KG1 (cell line): ENCODE data around the gene IQUB.
"Not testable (repeated sequence)": the region's sequence is repeated elsewhere in the genome, so short reads cannot be mapped to it uniquely, and the experiment has no call there.

Experiments used
- DNase-seq: peaks from one replicate; lab custom pipeline; 2025; lab: John Stamatoyannopoulos, UW

IQUB gene

DNA sequence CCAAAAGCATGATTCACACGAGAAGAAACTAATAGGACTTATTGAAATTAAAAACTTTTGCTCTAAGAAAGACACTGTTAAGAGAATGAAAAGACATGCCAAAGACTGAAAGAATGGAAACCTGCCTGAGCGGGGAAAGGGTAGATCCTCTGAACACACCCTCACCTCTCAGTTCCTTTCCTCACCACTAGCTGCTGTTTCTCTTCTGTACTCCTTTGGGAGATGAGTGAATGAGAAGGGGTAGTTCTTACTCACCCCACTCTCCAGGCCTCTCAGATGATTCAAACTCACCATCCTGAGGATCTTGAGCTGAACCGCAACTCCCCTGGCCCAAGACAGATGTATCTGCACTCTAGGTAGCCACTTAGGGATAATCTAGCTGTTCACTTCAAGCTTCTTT is 41.9 kb downstream of the IQUB start:
- no peak for DNase-seq

DNA sequence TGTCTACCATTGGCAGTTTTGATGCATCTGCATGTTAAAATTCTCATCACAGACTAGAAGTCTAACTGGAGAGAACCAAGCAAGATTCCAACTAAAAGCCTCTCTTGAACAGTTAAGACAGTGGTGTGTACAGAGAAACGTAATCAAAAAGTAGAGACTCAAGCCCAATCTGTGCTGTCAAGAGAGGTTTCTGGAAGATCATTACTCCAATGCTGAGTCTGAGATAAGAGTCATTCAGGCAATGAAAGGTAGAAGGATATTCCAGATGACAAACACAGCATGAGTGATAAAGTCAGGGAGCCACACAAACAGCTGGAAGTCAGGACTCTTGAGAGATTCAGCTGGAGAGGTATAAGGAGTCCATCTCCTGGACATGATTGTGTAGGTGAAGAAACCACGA is 48.7 kb downstream of the IQUB start:
- DNase-seq, result no peak

DNA sequence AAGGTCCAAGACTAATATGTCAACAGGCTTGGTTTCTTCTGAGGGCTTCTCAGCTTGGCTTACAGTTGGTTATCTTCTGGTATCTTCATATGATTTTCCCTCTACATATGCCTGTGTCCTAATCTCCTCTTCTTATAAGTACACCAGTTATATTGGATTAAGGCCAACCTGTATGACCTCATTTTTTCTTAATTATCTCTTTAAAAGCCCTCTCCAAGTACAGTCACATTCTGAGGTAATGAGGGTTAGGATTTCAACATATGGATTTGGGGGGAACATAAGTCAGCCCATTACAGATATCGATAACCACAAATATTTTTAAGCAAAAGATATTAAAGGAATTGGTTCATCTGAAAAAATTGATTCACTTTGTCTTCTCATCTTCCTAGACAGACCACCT is 49.2 kb downstream of the IQUB start:
- DNase-seq, result no peak

DNA sequence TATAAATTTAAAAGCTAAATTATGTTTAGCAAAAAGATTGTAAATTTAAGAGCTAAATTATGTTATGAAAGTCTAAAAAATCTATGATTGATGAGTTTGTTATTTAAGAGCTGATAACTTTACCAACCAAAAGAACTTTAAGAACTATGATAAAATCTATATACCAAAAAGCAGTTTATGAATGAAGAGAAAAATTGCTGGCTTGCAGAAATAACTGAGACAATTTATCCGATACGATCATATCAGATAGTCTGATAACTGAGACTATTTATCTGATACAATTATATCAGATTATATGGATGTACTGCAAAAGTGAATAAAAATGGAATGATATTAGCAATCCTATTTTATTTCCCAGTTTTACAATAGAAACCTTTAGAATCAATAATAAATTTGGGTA is 50.2 kb downstream of the IQUB start:
- DNase-seq, result no peak

DNA sequence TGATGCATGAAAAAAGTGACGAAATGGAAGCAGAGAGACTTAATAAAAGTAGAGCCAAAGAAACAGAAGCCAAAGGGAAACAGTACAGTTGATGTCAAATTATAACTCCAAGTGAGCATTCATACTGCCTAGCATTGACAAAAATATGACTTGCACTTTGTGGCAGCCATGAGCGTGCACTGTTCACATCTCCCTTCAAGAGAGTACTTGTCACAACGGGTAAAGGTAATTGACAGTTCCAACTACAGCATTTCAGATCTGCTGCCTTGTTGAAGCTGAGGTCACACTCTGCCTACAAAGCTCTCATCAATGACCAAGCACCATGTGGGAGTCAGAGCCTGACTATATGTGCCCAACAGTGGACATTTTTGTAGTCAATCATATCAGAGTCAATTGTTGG is 54.3 kb downstream of the IQUB start:
- no peak for DNase-seq

DNA sequence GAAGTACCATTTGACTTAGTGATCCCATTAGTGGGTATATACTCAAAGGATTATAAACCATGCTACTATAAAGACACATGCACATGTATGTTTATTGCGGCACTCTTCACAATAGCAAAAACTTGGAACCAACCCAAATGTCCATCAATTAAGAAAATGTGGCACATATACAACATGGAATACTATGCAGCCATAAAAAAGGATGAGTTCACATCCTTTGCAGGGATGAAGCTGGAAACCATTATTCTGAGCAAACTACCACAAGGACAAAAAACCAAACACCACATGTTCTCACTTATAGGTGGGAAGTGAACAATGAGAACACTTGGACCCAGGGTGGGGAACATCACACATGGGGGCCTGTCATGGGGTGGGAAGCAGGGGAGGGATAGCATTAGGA is 56.3 kb downstream of the IQUB start:
- not testable (repeated sequence) for DNase-seq

DNA sequence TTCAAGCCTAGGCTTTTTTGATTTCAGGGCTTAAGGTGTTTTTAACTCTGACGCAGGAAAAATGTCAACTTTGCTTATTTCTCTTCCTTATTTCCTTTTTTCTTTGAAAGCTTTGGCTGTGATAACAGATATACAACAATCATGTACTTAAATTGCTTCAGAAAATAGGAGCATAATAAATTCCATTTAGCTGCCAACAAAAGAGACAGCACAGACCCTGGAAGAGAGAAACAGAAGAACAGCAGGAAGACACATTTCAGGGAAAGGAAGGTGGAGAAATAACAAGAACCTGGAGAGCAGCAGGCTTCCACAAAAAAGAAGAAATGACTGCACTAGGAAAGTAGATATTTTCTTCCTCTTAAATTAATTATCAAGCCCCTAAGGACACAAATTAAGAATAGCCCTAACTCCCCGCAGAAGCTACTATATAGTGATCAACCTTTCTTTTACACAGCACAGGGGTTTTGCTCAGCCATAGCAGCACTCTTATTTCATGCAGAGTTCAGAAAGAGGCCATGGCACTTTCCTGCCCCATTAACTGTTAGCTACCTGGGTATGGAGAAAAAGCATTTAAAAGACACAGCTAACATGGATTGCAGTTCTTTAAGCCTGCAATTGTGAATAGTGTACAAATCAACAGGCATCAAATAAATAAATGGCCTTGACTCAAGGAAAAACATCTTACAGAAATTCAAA is 61.5 kb downstream of the IQUB start:
- DNase-seq, result no peak

DNA sequence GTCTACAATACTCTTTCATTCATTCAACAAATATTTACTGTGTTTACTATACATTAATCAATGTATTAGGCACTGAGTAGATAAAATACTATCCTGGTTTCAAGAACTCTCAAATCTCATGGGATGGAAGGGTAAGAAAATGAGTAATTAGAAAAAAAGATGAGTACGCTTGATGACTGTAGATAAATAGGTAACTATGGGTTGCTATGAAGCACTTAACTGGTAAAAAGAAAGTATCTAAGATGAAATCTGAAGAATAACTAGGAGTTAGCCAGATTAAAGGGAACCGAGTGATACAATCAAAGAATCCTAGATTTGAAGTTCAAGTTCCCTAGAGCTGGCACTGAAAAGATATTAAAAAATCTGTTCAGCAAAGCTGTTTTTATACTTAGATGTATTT is 62.1 kb downstream of the IQUB start:
- DNase-seq, result no peak

DNA sequence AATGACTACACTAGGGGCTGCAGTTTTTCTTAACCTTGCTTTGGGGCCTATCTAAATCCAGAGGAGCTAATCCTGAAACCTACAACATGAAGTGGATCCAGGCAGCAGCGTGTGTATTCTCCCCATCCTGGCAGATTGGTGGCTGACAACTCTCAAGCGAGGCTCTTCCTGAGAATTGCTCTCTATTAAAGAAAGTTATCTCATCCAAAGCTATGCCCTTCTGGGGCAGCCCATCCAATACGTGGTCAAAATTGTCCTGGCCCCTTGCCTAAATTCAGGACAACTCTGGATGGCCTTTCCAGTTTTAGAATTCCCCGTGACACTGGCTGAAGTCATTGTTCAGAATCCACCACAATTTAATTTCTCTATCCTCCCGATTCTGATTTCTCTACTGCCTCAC is 66.1 kb downstream of the IQUB start:
- DNase-seq, result no peak

DNA sequence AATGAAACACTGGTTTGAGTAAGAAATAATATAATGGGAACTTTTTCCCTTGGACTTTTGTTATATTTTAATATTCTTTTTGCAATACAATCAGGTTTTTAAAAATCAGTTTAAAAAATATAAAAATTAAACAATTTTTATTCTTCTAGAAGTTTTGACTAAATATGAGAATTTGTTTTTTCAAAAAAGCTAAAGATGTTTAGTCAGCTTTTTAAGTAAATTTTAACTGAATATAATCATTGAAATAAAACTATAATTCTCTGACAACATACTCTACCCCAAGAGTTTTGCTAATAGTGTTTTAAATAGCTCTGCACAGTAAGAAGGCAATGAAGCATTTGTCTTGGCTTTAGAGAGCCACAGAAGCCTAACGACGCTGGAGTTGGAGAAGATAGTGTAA is 70.5 kb downstream of the IQUB start:
- DNase-seq, result no peak

DNA sequence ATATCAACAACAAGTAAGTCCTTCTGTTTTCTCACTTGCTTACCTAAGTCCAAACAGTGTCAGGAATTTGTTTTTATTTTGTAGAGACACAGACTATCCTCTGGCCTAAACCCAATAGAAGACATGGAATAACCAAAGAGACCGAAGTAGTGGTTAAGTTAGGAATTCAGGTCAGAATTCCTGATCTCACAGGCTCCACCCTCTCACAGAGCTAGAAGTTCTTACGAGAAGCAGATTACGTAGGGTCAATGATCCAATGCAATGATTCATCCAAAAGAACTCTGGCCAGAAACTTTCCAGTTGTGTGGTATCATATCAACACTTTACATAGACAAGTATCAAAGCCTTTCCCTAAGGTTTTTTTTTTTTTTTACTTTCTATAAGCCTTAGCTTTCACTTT is 73.8 kb downstream of the IQUB start:
- no peak for DNase-seq

DNA sequence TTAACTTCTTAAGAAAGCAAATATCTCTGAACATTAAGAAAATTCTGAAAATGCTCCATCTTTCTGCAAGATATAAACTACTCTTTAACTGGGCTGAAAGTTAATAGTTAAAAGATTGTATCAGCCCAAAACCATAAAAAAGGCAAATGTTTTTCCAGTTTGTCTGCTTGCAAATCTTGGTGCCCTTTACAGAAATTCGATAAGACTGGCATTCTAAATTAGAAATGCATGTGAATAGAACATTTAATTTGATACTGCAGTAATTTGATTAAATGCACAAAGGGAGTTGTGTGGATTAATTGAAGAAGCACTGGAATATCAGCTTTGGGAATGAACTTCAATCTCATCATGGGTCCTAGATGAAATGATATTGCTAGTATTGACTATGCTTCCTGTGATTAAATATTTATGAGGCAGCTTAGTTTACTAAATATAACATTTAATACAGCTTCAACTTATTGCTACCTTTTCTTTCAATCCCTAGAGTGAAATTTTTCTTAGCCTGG is 78.4 kb downstream of the IQUB start:
- DNase-seq, result no peak

DNA sequence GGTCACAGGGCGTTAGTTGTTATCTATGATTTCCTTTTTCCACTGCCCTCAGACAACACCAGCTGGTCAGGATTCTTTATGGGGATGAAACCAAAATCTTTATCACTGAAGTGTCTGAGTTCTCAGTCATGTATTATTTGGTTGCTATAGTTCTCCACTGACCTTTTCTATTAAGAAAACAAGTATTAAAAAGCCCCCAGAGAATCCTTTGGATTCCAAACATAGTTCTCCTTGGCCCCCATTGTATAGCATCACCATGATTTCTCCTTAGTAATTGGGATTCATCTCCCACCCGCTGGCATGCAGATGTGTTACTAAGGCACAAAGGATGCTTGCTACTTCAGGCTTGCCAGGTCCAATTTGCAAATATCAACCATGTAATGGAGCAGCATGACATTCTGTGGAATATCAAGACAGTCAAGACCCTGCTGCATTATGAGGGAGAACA is 94.3 kb downstream of the IQUB start:
- DNase-seq, result no peak

DNA sequence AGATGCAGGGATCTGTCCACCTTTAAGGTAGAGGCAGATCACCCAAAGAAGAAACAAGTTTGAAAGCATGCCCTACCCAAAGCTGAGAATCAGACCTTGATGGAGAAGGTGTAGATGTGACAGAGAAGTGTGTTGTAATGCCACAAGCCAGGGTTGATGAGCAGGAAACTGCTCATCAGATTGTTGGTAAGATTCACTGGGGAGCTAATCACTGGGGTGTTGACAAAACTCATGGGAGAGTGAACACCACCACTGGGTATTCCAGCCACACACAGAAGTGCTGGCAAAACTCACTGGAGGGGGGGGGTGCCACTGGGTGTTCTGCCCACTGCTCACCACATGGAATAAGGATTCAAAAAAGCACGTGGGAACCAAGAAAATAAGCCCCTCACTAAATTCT is 95.2 kb downstream of the IQUB start:
- DNase-seq, result no peak

DNA sequence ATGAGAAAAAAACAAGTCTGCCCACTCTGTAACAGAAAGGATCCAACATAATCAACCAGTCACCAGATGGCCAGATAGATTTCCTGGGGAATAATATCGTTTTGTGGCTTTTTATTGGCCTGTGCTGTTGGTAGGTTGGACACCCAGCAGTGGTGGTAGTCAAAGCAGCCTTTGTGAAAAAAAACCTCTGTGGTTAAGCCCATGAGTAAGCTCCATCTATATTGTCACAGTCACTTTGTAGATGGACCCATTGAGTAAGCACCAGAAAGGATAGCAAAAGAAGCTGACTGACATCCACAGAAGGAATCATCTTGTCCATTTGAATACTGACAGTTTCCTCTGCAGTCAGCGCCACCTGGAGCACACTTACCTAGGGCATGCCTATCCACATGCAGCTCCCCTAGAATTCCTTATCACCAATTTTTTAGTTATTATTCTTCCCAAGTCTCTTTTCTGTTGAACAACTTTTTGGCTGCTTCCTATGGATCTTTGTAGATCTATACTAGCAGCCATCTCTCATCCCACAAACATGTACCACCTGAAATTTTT is 96.9 kb downstream of the IQUB start:
- no peak for DNase-seq

DNA sequence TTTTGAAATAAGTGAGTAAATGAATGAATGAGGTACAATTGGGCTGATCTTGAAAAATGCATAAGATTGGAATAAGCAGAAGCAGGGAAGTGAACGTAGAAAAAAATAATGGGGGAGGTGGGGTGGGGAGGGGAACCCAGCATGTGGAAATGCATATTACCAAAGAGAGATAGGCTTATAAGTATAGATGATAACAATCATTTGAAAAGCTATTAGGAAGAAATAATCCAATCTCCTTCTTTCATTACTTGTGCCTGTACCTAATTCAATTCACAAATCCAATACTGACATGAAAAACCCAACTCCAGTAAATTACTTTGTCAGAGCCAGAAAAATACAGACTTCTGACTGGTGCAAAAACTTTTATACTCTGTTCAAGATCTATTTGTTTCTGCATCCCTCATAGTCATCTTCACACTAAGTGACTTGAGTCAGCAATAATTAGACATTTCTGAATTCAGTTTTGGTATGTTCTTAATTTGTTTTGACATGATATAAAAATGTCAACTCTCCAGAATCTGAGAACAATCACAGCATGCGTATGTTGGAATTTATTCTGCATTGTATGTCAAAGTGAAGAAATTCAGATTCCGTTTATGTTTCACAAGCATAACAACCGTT is 99.2 kb downstream of the IQUB start:
- DNase-seq, result no peak

DNA sequence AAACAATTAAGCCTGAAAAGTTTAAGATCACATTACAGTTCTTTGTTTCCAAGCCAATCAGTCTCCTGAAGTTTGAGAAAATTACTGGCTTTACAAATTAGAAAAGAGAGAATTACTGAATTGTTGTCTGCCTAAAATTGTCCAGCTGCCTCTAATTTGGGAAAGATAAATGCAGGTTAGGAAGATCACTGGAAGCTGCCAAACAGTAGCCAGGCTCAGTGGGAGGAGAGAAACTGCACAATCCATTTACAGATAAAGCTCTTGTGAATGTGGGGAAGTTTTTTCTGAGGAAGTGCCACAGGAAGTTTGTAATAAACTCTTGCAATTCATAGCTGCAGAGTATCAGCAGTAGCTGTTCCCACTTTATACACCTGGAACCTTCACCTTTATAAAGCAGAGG is 100.7 kb downstream of the IQUB start:
- DNase-seq, result no peak

DNA sequence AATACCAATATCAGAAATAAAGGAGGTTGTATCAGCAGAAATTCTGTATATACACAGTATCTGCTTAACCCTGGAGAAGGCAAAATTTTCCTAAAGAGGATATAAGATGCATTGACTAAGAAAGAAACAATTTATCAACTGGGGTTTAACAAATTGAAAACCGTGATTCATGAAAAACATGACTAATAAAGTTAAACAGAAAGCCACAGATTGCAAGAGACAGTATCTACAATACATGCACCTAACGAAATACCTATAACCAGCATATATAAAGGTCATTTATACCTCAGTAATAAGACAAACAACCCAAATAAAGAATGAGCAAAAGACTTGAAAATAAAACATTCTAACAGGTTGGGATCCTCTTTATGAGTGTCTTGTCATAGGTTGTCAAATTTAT is 101.8 kb downstream of the IQUB start:
- DNase-seq, result no peak

DNA sequence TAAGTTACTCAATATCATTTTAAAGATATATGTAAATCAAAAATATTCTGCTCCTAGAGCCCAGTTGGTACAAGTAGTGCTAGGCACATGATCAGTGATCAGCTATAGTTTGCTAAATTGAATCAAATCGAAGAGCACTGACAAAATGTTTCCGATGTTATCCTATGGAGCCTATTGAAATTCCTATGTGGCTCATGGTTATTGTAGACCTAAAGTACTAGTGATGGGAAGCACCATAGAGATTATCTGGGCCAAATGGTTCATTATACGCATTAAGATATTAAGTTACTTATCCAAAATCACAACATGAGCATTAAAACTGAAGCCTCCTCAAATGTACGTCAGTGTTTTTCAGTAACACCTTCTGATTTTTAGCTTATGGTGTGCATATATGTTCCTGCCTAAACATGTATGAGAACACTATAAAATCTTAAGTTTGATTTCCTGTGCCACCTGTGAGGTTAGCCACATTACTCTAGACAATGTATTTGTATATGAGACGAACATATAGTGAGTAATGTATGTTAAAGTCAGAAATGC is 103.2 kb downstream of the IQUB start:
- no peak for DNase-seq

DNA sequence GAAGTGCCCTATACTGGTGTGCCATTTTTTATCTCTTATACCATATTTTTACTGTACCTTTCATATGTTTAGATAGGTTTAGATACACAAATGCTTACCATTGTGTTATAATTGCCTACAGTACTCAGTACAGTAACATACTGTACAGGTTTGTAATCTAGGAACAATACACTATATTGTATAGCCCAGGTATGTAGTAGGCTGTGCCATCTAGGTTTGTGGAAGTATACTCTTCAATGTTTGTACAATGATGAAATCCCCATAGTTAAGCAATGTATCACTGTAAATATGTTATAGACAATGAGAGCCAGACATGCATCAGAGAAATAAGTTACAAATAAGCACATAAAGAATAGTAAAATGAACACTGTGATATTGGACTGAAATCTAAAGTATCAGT is 109.1 kb downstream of the IQUB start:
- no peak for DNase-seq

DNA sequence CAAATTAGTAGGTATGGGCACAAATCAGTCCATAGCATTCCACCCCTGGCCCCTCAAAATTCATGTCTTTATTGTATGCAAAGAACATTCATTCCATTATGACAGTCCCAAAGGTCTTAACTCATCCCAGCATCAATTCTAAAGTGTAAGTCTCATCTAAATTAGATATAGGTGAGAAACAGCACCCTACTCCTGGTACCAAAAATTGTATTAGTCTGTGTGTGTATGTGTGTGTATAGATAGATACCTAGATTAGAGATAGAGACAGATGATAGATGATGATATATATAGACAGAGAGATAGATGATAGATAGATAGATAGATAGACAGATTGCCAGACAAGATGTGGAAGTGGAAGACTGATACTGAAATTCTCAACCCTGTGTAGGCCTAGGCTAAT is 109.9 kb downstream of the IQUB start:
- no peak for DNase-seq

DNA sequence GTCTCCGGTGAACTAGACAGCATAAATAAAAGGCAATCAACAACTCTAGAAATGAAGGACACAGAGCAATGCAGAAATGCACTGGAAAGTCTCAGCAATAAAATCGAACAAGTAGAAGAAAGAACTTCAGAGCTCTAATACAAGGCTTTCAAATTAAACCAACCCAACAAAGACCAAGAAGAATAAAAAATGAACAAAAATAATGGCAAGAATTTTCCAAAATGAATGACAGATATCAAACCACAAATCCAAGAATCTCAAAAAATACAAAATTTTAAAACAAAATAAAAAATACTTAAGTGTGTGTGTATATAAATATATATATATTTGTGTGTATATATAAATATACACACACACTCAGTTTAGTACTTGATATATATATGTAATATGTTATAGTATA is 110.8 kb downstream of the IQUB start:
- DNase-seq, result no peak

DNA sequence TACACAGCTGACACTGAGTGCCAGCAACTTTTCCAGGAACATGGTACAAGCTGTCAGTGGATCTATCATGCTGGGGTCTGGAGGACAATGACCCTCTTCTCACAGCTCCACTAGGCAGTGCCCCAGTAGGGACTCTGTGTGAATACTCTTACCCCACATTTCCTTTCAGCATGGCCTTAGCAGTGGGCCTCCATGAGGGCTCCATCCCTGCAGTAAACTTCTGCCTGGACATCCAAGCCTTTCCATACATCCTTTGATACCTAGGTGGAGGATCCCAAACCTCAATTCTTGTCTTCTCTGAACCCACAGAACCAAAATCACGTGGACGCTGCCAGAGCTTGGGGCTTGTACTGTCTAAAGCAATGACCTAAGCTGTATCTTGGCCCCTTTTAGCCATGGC is 116.8 kb downstream of the IQUB start:
- no peak for DNase-seq
